HepG2 (cell line): ENCODE data around the gene EIF4A3. TPM values are rescaled to one million over a fixed set of nuclear protein-coding genes. Genes with fewer than 3 reads are reported as not detected.

ENCODE experiments used
- ATAC-seq: fragments of 200-7000 bp; cut with Tn5 transposase; 3 replicates; pipeline ENCODE4 v1.9.1; 2020; ENCODE audit warnings: mild to moderate bottlenecking, moderate library complexity
- BruUV-seq: library from RNA; stranded (reverse); fragments of 400-500 nt; replicated peaks from 2 replicates; lab custom pipeline; 2021; lab: Mats Ljungman, UMichigan
- CTCF ChIA-PET: fragments of 300-600 bp; formaldehyde crosslinking; extraction: SDS; loops from one replicate; lab custom pipeline; 2021; ENCODE audit warnings: low total read pairs, inconsistent platforms, low intra/inter-chr PET ratio; lab: Yijun Ruan, JAX
- POLR2A ChIA-PET: fragments of 350-600 bp; sonication (Branson Sonifier 250); formaldehyde crosslinking; loops from one replicate; lab custom pipeline; 2020; ENCODE audit warnings: antibody characterized with exemption, inconsistent platforms; lab: Yijun Ruan, JAX
- DNase-seq: peaks from one replicate; pipeline ENCODE4 v3.0.0-alpha.2; 2015; ENCODE audit warnings: low spot score
- FAIRE-seq: peaks from 3 replicates; lab custom pipeline; 2011; peaks lifted over from hg19 to GRCh38; lab: Jason Lieb, UNC
- H2AFZ ChIP-seq: one replicate; pipeline ENCODE4 v1.6.1; 2011; ENCODE audit warnings: low read length, inconsistent platforms
- H3K27ac ChIP-seq: fragments of 300-600 bp; 3 replicates; pipeline ENCODE4 v1.8.0; 2011; ENCODE audit warnings: mixed run types, mild to moderate bottlenecking, mixed read lengths, low read length, inconsistent platforms; ENCODE audit not compliant: insufficient read depth; ENCODE audit errors: extremely low read length
- H3K27me3 ChIP-seq, 2 experiments: fragments of 200-600 bp in 1 of 2; 2 replicates in 1 of 2; 3 replicates in 1 of 2; pipeline versions ENCODE4 v1.6.0 to v1.8.0; 2011; ENCODE audit warnings: low read length in 2 of 2, mild to moderate bottlenecking in 2 of 2, moderate library complexity in 2 of 2, inconsistent platforms in 1 of 2; ENCODE audit not compliant: insufficient read depth in 2 of 2, control insufficient read depth in 1 of 2
- H3K36me3 ChIP-seq, 2 experiments: fragments of 200-600 bp in 1 of 2; replicated peaks in 1 of 2; 2 replicates in 1 of 2; 3 replicates in 1 of 2; pipeline versions ENCODE4 v1.5.1 to v1.8.0; 2011; ENCODE audit warnings: low read length in 2 of 2, inconsistent platforms in 1 of 2; ENCODE audit not compliant: insufficient read depth in 2 of 2, control insufficient read depth in 1 of 2
- H3K4me1 ChIP-seq: 2 replicates; pipeline ENCODE4 v1.5.1; 2012; ENCODE audit warnings: low read length, inconsistent platforms; ENCODE audit not compliant: insufficient read depth
- H3K4me2 ChIP-seq: 2 replicates; pipeline ENCODE4 v1.6.0; 2011; ENCODE audit warnings: low read depth, low read length, inconsistent platforms
- H3K4me3 ChIP-seq, 3 experiments: fragments of 200-600 bp in 1 of 3; sonication (generic), shearing (Covaris generic) in 1 of 3; replicated peaks in 1 of 3; 2 replicates each; pipeline ENCODE4 v1.5.1; 2011 to 2016; ENCODE audit warnings: low read length in 3 of 3, inconsistent platforms in 2 of 3, low read depth in 2 of 3, mild to moderate bottlenecking in 2 of 3, control low read depth in 1 of 3, mixed read lengths in 1 of 3; ENCODE audit not compliant: insufficient read depth in 1 of 3
- H3K79me2 ChIP-seq: one replicate; pipeline ENCODE4 v1.6.1; 2011; ENCODE audit warnings: low read length, inconsistent platforms; ENCODE audit not compliant: insufficient read depth
- H3K9ac ChIP-seq: 2 replicates; pipeline ENCODE4 v1.6.0; 2011; ENCODE audit warnings: mild to moderate bottlenecking, low read depth, low read length, inconsistent platforms; ENCODE audit not compliant: insufficient read depth
- H3K9me3 ChIP-seq: 2 replicates; pipeline ENCODE4 v1.5.1; 2012; ENCODE audit warnings: mild to moderate bottlenecking, low read length
- H4K20me1 ChIP-seq: 2 replicates; pipeline ENCODE4 v1.6.0; 2011; ENCODE audit warnings: inconsistent platforms, mild to moderate bottlenecking, low read length, moderate library complexity; ENCODE audit not compliant: insufficient read depth
- FOXC1 ChIP-seq: sonication (generic); formaldehyde crosslinking; IDR thresholded peaks from 2 replicates; pipeline ENCODE4 v1.8.0; 2022; ENCODE audit warnings: mild to moderate bottlenecking, missing genetic modification reagents, borderline replicate concordance
- HINFP ChIP-seq: sonication (generic); formaldehyde crosslinking; IDR thresholded peaks from 2 replicates; pipeline ENCODE4 v1.4.0; 2020; ENCODE audit warnings: low read depth, mild to moderate bottlenecking, missing genetic modification reagents
- HMG20B ChIP-seq: conservative IDR thresholded peaks from 2 replicates; pipeline ENCODE4 v1.6.1; 2016; ENCODE audit warnings: missing genetic modification reagents, missing compliant biosample characterization
- MTA3 ChIP-seq: sonication (generic); formaldehyde crosslinking; IDR thresholded peaks from 2 replicates; pipeline ENCODE4 v1.4.0; 2020; ENCODE audit warnings: missing genetic modification reagents
- NFYB ChIP-seq: sonication (generic); formaldehyde crosslinking; IDR thresholded peaks from 2 replicates; pipeline ENCODE4 v1.4.0; 2020; ENCODE audit warnings: missing genetic modification reagents
- RFX5 ChIP-seq: IDR thresholded peaks from 2 replicates; pipeline ENCODE4 v1.6.1; 2011; ENCODE audit warnings: low read depth, low read length, improper control_type of control experiment
- SALL1 ChIP-seq: sonication (generic); formaldehyde crosslinking; IDR thresholded peaks from 2 replicates; pipeline ENCODE4 v1.8.0; 2022; ENCODE audit warnings: mild to moderate bottlenecking, missing genetic modification reagents
- SMARCE1 ChIP-seq: fragments of 450-650 bp; IDR thresholded peaks from 2 replicates; pipeline ENCODE4 v1.6.1; 2017; ENCODE audit warnings: borderline replicate concordance
- THAP9 ChIP-seq: sonication (generic); formaldehyde crosslinking; IDR thresholded peaks from 2 replicates; pipeline ENCODE4; 2020; ENCODE audit warnings: missing genetic modification reagents, mild to moderate bottlenecking, borderline replicate concordance
- ZNF569 ChIP-seq: sonication (generic); formaldehyde crosslinking; IDR thresholded peaks from 2 replicates; pipeline ENCODE4 v1.5.0; 2020; ENCODE audit warnings: mild to moderate bottlenecking, missing genetic modification reagents, moderate library complexity, borderline replicate concordance
- ZNF841 ChIP-seq: sonication (generic); formaldehyde crosslinking; IDR thresholded peaks from 2 replicates; pipeline ENCODE4 v1.8.1; 2023; ENCODE audit warnings: missing genetic modification reagents, borderline replicate concordance
- WGBS: methylation state at CpG from one replicate; pipeline ENCODE4 v1.1.6; 2017; ENCODE audit warnings: low lambda C conversion rate; 5-methylcytosine and 5-hydroxymethylcytosine counted together
- in situ Hi-C: cut with HindIII; loops from 2 replicates; pipeline ENCODE4 v1.10.0; 2017; ENCODE audit warnings: low pct_unique_long_range_greater_than_20kb; ENCODE audit not compliant: extremely low pct_ligation_motif_present
- intact Hi-C: fragments of 100-400 bp; cut with micrococcal nuclease; formaldehyde crosslinking; loops from one replicate; pipeline ENCODE4 v1.10.0; 2022; ENCODE audit not compliant: unreplicated experiment
- polyA plus RNA-seq, 8 experiments: library from polyadenylated mRNA; depleted of rRNA in 3 of 8; stranded (reverse) in 7 of 8; unstranded in 1 of 8; fragments of >200 nt; fragmentation: Illumina TruSeq in 4 of 8; extraction: Trizol in 4 of 8; gene quantifications; 2 replicates each; pipeline versions ENCODE4 v1.2.1 to v1.2.3, GENCODE V29; 2011 to 2016; ENCODE audit warnings: low read depth in 4 of 8, missing spikeins in 1 of 8, mixed read lengths in 1 of 8; ENCODE audit not compliant: insufficient read depth in 1 of 8
- total RNA-seq, 5 experiments: library from RNA; depleted of rRNA; stranded (reverse); fragments of >200 nt; fragmentation: Illumina TruSeq; extraction: Trizol; gene quantifications; 2 replicates each; pipeline ENCODE4 v1.2.3, GENCODE V29; 2016; ENCODE audit warnings: low read depth in 1 of 5

The EIF4A3 gene
- total and polyA plus RNA-seq, 2 of the 13 experiments (the other 11 are each of a cell fraction or from before 2014, with no cell fraction given) = 145 to 187 TPM

- 37% methylated on average over 14 of the region's 14 CpGs for WGBS
- DNase-seq = no peak
- Histone ChIP-seq H3K9ac (no peak overlapping the region), H3K27me3 (no peaks in the 10 kb centered on the region; a peak in 2 of 5 replicates), H3K4me3 (no peak overlapping the region), H3K79me2 (no peaks in the 10 kb centered on the region), H3K9me3 (no peaks in the 10 kb centered on the region), H3K4me2 (no peak overlapping the region), H2AFZ (no peak overlapping the region), H3K36me3 (no peaks in the 10 kb centered on the region), H3K4me1 (peaks cover 28% of the 10 kb centered on the region), H4K20me1 (no peaks in the 10 kb centered on the region), H3K27ac (no peak overlapping the region)
- POLR2A ChIA-PET = interaction anchor here (1.9 kb wide), 1 partner anchor 118 kb away, joined by 5 read pairs; no protein-coding TSS in a partner anchor
- intact Hi-C loops = loop anchor here (2.0 kb wide), 1 partner anchor 43 kb away; no protein-coding TSS in a partner anchor
- CTCF ChIA-PET = no interaction called here
- no TSS peak for BruUV-seq
- in situ Hi-C loops = no loop called here
- ATAC-seq = no peak
- FAIRE-seq = no peak
- no peak for TF ChIP-seq MTA3 (CRISPR knock-in tag)
- TF ChIP-seq ZNF569 (CRISPR knock-in tag) = no peak
- no peak for TF ChIP-seq ZNF841 (CRISPR knock-in tag)
- TF ChIP-seq, all 625 proteins: peak for 0
Observed at GRCh38 chr17:80125656-80126448, 21.1 kb downstream of the EIF4A3 start.

- ATAC-seq (peak; percentile 95), DNase-seq (peak; percentile 75), FAIRE-seq (peak; percentile 92)
- Histone ChIP-seq H3K36me3 (no peaks in the 10 kb centered on the region), H3K27me3 (no peaks in the 10 kb centered on the region; a peak in 2 of 5 replicates), H4K20me1 (no peaks in the 10 kb centered on the region), H3K9ac (no peak overlapping the region), H2AFZ (no peak overlapping the region), H3K4me1 (peaks cover 20% of the 10 kb centered on the region), H3K4me2 (peak overlapping the region; percentile 53), H3K79me2 (no peaks in the 10 kb centered on the region), H3K4me3 (peak overlapping the region in 1 of 3 experiments; percentile 0; a peak in 1 of 6 replicates), H3K9me3 (no peaks in the 10 kb centered on the region), H3K27ac (no peak overlapping the region)
- ChIA-PET CTCF (interaction anchor here (1.2 to 1.7 kb wide), 3 partner anchors 42 to 119 kb away, joined by 5 to 13 read pairs (median 7); no protein-coding TSS in a partner anchor), POLR2A (interaction anchor here (0.6 to 1.9 kb wide), 14 partner anchors 9 to 137 kb away, joined by 3 to 18 read pairs (median 4); partner anchors contain the start of genes GAA, SGSH and SLC26A11)
- BruUV-seq = no TSS peak
- intact Hi-C loops = loop anchor here (1.0 to 2.0 kb wide), 2 partner anchors 42 to 118 kb away; no protein-coding TSS in a partner anchor
- 43% methylated on average over 15 of the region's 15 CpGs for WGBS
- in situ Hi-C loops = loop anchor here (5.0 kb wide), 1 partner anchor 117 kb away; no protein-coding TSS in a partner anchor
- TF ChIP-seq SALL1 (CRISPR knock-in tag) (peak; percentile 39), HMG20B (CRISPR knock-in tag) (no peak), FOXC1 (CRISPR knock-in tag) (no peak; the same call in 1 of the 2 replicates), SMARCE1 (no peak), HINFP (CRISPR knock-in tag) (peak; percentile 48; the same call in 1 of the 2 replicates), THAP9 (CRISPR knock-in tag) (no peak), RFX5 (no peak), NFYB (CRISPR knock-in tag) (no peak)
Observed at GRCh38 chr17:80124351-80124981, 22.5 kb downstream of the EIF4A3 start.
